ENCODE measurements around the gene CYP8B1.
A peak's percentile ranks its signal among the peaks of the same experiment; 100 is the strongest.

The CYP8B1 gene

DNA sequence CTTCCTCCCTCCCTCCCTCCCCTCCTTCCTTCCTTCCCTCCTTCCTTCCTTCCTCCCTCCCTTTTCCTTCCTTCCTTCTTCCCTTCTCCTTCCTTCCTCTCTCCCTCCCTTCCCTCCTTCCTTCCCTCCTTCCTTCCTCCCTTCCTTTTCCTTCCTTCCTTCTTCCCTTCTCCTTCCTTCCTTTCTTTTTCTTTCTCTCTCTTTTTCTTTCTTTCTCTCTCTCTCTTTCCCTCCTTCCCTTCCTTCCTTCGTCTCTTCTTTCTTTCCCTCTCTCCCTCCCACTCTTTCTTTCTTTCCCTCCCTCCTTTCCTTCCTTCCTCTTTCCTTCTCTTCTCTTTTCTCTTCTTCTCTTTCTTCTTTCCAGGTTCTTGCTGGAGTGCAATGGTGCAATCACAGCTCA lies 28.4 kb upstream of the CYP8B1 start:
- H4K91ac ChIP-seq (ENCODE audit: low read depth, low read length) = no peak overlapping the region
- no peak overlapping the region for H2AK5ac ChIP-seq (ENCODE audit: low read length)
- H3K9ac ChIP-seq (ENCODE audit: low read length) = no peak overlapping the region
- no peaks in the 10 kb centered on the region for H3K79me1 ChIP-seq (ENCODE audit: low read length)
- H2BK5ac ChIP-seq (ENCODE audit: low read depth, low read length, poor library complexity) = no peak overlapping the region
- no peak overlapping the region for H3K23ac ChIP-seq (ENCODE audit: low read length)
- no peak overlapping the region for H2AFZ ChIP-seq (ENCODE audit: insufficient read depth, low read length, poor library complexity)
- no peak overlapping the region for H3K4me3 ChIP-seq (ENCODE audit: low read depth, low read length)
- no peak overlapping the region for H2BK120ac ChIP-seq (ENCODE audit: insufficient read depth, low read length, poor library complexity)
- H3K27me3 ChIP-seq (ENCODE audit: insufficient read depth, low read length) = no peaks in the 10 kb centered on the region
- no peak overlapping the region for H3K4me2 ChIP-seq (ENCODE audit: low read length)
- peaks cover 3% of the 10 kb centered on the region for H3K9me3 ChIP-seq (ENCODE audit: insufficient read depth, low read depth, low read length)
- WGBS (ENCODE audit: extremely low coverage, insufficient coverage, insufficient read length) = no CpG with 5 or more reads among the region's 1 CpG
- no peak overlapping the region for H4K12ac ChIP-seq (ENCODE audit: low read depth, low read length)
- no peak overlapping the region for H3K4ac ChIP-seq (ENCODE audit: low read depth, low read length)
- H3K27ac ChIP-seq (ENCODE audit: low read depth, low read length) = no peak overlapping the region
- no peak overlapping the region for H4K8ac ChIP-seq (ENCODE audit: low read depth, low read length)
- no peak overlapping the region for H3K14ac ChIP-seq (ENCODE audit: low read length)
- no peaks in the 10 kb centered on the region for H3K36me3 ChIP-seq (ENCODE audit: control insufficient read depth in 1 of 2, insufficient read depth in 2 of 2, low read length in 2 of 2)
- no peak for DNase-seq
- peaks cover 0 to 2% of the 10 kb centered on the region in 2 experiments for H3K4me1 ChIP-seq (ENCODE audit: control insufficient read depth in 1 of 2, insufficient read depth in 2 of 2, low read length in 2 of 2)
- no peaks in the 10 kb centered on the region for H3K79me2 ChIP-seq (ENCODE audit: control insufficient read depth, insufficient read depth, low read length, poor library complexity)
- H3K18ac ChIP-seq (ENCODE audit: low read length) = no peak overlapping the region
- no peak overlapping the region for H2BK12ac ChIP-seq (ENCODE audit: low read length)

GRCh38 chr3:42902257-42902656 lies 26.6 kb upstream of the CYP8B1 start:
- Histone ChIP-seq H4K12ac (ENCODE audit: low read depth, low read length) (no peak overlapping the region), H3K4me1 (ENCODE audit: control insufficient read depth in 1 of 2, insufficient read depth in 2 of 2, low read length in 2 of 2) (peaks cover 0 to 2% of the 10 kb centered on the region in 2 experiments), H3K4me2 (ENCODE audit: low read length) (no peak overlapping the region), H4K8ac (ENCODE audit: low read depth, low read length) (no peak overlapping the region), H2AFZ (ENCODE audit: insufficient read depth, low read length, poor library complexity) (no peak overlapping the region), H3K4ac (ENCODE audit: low read depth, low read length) (no peak overlapping the region), H3K27ac (ENCODE audit: low read depth, low read length) (no peak overlapping the region), H3K79me2 (ENCODE audit: control insufficient read depth, insufficient read depth, low read length, poor library complexity) (no peaks in the 10 kb centered on the region), H3K9ac (ENCODE audit: low read length) (no peak overlapping the region), H3K18ac (ENCODE audit: low read length) (no peak overlapping the region), H3K27me3 (ENCODE audit: insufficient read depth, low read length) (no peaks in the 10 kb centered on the region), H3K36me3 (ENCODE audit: control insufficient read depth in 1 of 2, insufficient read depth in 2 of 2, low read length in 2 of 2) (no peaks in the 10 kb centered on the region), H2BK5ac (ENCODE audit: low read depth, low read length, poor library complexity) (no peak overlapping the region), H3K23ac (ENCODE audit: low read length) (no peak overlapping the region), H3K79me1 (ENCODE audit: low read length) (no peaks in the 10 kb centered on the region), H2BK12ac (ENCODE audit: low read length) (no peak overlapping the region), H4K91ac (ENCODE audit: low read depth, low read length) (no peak overlapping the region), H3K14ac (ENCODE audit: low read length) (no peak overlapping the region), H2AK5ac (ENCODE audit: low read length) (no peak overlapping the region), H3K9me3 (ENCODE audit: insufficient read depth, low read depth, low read length) (peaks cover 1% of the 10 kb centered on the region), H2BK120ac (ENCODE audit: insufficient read depth, low read length, poor library complexity) (no peak overlapping the region), H3K4me3 (ENCODE audit: low read depth, low read length) (no peak overlapping the region)
- no peak for DNase-seq
- no CpG with 5 or more reads among the region's 2 CpGs for WGBS (ENCODE audit: extremely low coverage, insufficient coverage, insufficient read length)

GRCh38 chr3:42901073-42901415 lies 25.4 kb upstream of the CYP8B1 start:
- Histone ChIP-seq H3K9me3 (ENCODE audit: insufficient read depth, low read depth, low read length) (peaks cover 1% of the 10 kb centered on the region), H3K4ac (ENCODE audit: low read depth, low read length) (no peak overlapping the region), H3K23ac (ENCODE audit: low read length) (no peak overlapping the region), H3K4me1 (ENCODE audit: control insufficient read depth in 1 of 2, insufficient read depth in 2 of 2, low read length in 2 of 2) (no peaks in the 10 kb centered on the region), H3K36me3 (ENCODE audit: control insufficient read depth in 1 of 2, insufficient read depth in 2 of 2, low read length in 2 of 2) (no peaks in the 10 kb centered on the region), H3K14ac (ENCODE audit: low read length) (no peak overlapping the region), H2BK5ac (ENCODE audit: low read depth, low read length, poor library complexity) (no peak overlapping the region), H2AK5ac (ENCODE audit: low read length) (no peak overlapping the region), H2BK120ac (ENCODE audit: insufficient read depth, low read length, poor library complexity) (no peak overlapping the region), H2AFZ (ENCODE audit: insufficient read depth, low read length, poor library complexity) (no peak overlapping the region), H4K91ac (ENCODE audit: low read depth, low read length) (no peak overlapping the region), H3K27me3 (ENCODE audit: insufficient read depth, low read length) (no peaks in the 10 kb centered on the region), H4K8ac (ENCODE audit: low read depth, low read length) (no peak overlapping the region), H2BK12ac (ENCODE audit: low read length) (no peak overlapping the region), H3K4me2 (ENCODE audit: low read length) (no peak overlapping the region), H3K4me3 (ENCODE audit: low read depth, low read length) (no peak overlapping the region), H3K79me2 (ENCODE audit: control insufficient read depth, insufficient read depth, low read length, poor library complexity) (no peaks in the 10 kb centered on the region), H4K12ac (ENCODE audit: low read depth, low read length) (no peak overlapping the region), H3K79me1 (ENCODE audit: low read length) (no peaks in the 10 kb centered on the region), H3K27ac (ENCODE audit: low read depth, low read length) (no peak overlapping the region), H3K9ac (ENCODE audit: low read length) (no peak overlapping the region), H3K18ac (ENCODE audit: low read length) (no peak overlapping the region)
- peak in 1 of 2 donors; percentile 49 for DNase-seq
- no CpG with 5 or more reads among the region's 3 CpGs for WGBS (ENCODE audit: extremely low coverage, insufficient coverage, insufficient read length)

DNA sequence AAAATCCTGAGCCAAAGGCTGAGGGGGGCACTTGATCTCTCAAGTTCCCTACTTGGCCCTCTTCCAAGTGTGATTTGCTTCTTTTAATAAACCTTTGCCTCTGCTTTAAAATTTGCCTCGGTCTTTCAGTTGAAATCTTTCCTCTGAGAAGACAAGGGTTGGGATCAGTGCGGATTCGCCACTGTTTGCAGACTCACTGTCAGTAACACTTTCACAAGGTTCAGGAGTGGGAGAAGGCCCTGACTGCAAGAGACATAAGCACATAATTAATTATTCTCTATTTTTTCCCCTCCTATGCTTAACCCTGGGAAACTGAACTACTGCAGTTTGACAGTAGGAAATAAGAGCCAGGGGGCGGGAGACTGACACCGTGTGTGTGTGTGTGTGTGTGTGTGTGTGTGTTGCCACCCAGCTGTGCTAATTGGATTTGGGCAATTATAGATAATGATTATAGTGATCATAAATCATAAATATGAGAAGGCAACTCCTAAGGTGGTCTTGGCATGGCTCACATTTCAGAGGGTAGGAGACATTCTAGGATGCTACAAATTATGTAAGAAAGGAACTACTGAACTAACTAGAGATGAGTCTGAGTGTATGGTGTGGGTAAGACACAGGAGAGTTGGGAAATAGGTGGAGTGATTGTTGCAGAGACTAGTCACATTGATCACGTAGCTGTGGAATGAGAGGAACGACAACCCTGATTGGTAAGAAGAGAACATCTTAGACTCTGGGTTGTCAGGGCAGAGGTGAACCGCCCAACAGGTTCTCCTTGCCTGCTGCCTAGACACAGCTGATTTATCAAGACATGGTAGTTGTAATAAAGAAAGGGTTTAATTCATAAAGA lies 24.8 kb upstream of the CYP8B1 start:
- Histone ChIP-seq H3K9me3 (ENCODE audit: insufficient read depth, low read depth, low read length) (no peaks in the 10 kb centered on the region), H3K4ac (ENCODE audit: low read depth, low read length) (no peak overlapping the region), H2BK5ac (ENCODE audit: low read depth, low read length, poor library complexity) (no peak overlapping the region), H3K23ac (ENCODE audit: low read length) (no peak overlapping the region), H3K14ac (ENCODE audit: low read length) (no peak overlapping the region), H2BK120ac (ENCODE audit: insufficient read depth, low read length, poor library complexity) (peak overlapping the region; percentile 40), H2BK12ac (ENCODE audit: low read length) (no peak overlapping the region), H3K9ac (ENCODE audit: low read length) (no peak overlapping the region), H4K91ac (ENCODE audit: low read depth, low read length) (peak overlapping the region; percentile 34), H3K4me2 (ENCODE audit: low read length) (no peak overlapping the region), H2AK5ac (ENCODE audit: low read length) (no peak overlapping the region), H2AFZ (ENCODE audit: insufficient read depth, low read length, poor library complexity) (no peak overlapping the region), H3K4me3 (ENCODE audit: low read depth, low read length) (no peak overlapping the region), H3K27me3 (ENCODE audit: insufficient read depth, low read length) (no peaks in the 10 kb centered on the region), H4K8ac (ENCODE audit: low read depth, low read length) (no peak overlapping the region), H4K12ac (ENCODE audit: low read depth, low read length) (no peak overlapping the region), H3K36me3 (ENCODE audit: control insufficient read depth in 1 of 2, insufficient read depth in 2 of 2, low read length in 2 of 2) (no peaks in the 10 kb centered on the region), H3K79me1 (ENCODE audit: low read length) (no peaks in the 10 kb centered on the region), H3K4me1 (ENCODE audit: control insufficient read depth in 1 of 2, insufficient read depth in 2 of 2, low read length in 2 of 2) (no peaks in the 10 kb centered on the region), H3K79me2 (ENCODE audit: control insufficient read depth, insufficient read depth, low read length, poor library complexity) (no peaks in the 10 kb centered on the region), H3K27ac (ENCODE audit: low read depth, low read length) (peak overlapping the region; percentile 16), H3K18ac (ENCODE audit: low read length) (no peak overlapping the region)
- DNase-seq = peak; percentile 82 to 94
- no CpG with 5 or more reads among the region's 8 CpGs for WGBS (ENCODE audit: extremely low coverage, insufficient coverage, insufficient read length)

Measured in trophoblast cell (in vitro differentiated cells and primary cell).